ENCODE measurements around the gene NCK2. TPM values are rescaled to one million over a fixed set of nuclear protein-coding genes. Genes with fewer than 3 reads are reported as not detected.

Gene NCK2
- total and polyA plus RNA-seq, 9 of the 15 experiments (the other 6 are each of a cell fraction or from before 2014, with no cell fraction given) = 0.90 to 27.9 (median 15.9) TPM

DNA sequence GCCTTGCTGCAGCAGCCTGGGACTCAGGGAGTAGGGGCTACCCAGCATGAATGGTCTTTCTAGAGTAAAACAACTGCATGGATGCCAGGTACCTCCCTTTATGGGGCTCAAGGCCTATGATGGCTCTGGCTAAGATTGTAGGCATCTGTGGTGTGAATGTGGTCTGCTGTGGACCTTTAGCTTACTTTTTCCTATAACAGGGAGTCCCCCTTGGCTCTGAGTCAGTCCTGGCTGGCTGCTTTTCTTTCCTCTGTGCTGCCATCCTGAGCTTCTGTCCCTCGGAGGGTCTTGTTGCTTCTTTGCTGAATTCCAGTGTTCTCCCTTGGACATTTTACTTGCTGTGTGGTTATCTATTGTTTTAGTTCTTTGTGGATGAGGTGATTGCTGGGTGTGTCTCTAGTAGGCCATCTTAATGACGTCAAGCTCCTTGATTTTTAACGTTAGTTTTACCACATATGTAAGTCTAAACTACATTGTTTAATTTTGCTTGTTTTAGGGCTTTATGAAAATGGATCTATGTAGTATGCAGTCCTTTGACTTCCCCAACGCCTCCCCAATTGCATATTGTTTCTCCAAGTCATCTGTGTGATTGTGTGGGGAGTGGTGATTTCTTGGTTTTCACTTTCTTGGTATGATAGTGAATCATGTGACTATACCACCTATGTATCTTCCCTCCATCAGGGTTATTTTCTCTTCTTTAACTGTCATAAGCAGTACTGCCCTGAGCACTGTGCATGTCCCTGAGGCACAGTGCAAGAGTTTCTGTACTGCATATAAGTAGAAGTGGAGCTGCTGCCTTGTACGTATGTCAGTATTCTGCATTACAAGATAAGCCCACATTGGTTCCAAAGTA, 92.4 kb downstream of the NCK2 start:
- DNase-seq (ENCODE audit: extremely low read depth in 1 of 4, low spot score in 3 of 4) (no peak), ATAC-seq (no peak), FAIRE-seq (no peak)
- no peaks in the 10 kb centered on the region for H3K27me3 ChIP-seq (ENCODE audit: control insufficient read depth in 2 of 2, insufficient read depth in 2 of 2, low read length in 2 of 2)
- H3K9me1 ChIP-seq (ENCODE audit: control insufficient read depth, insufficient read depth, low read length) = no peaks in the 10 kb centered on the region
- H3K27ac ChIP-seq (ENCODE audit: extremely low read depth, low read depth, low read length) = no peak overlapping the region
- in situ Hi-C loops (cut with MboI) = no loop called here
- no peaks in the 10 kb centered on the region for H3K36me3 ChIP-seq (ENCODE audit: control insufficient read depth, insufficient read depth, low read length)
- ChIA-PET POLR2A (interaction anchor here (0.6 kb wide), 1 partner anchor 35 kb away, joined by 3 read pairs; no protein-coding TSS in a partner anchor), CTCF (ENCODE audit: low intra/inter-chr PET ratio) (no interaction called here)
- H3K79me2 ChIP-seq (ENCODE audit: control insufficient read depth, insufficient read depth, low read length) = peaks cover 9% of the 10 kb centered on the region; the same call in 1 of the 3 replicates
- 0 out of 2 replicates have a peak, but pooled peaks cover 3% of the 10 kb centered on the region for H3K9me3 ChIP-seq (replicated peaks; ENCODE audit: control insufficient read depth, insufficient read depth, low read depth, low read length)
- no peaks in the 10 kb centered on the region for H4K20me1 ChIP-seq (replicated peaks; ENCODE audit: control insufficient read depth, insufficient read depth, low read length)
- no peak overlapping the region for H3K4me3 ChIP-seq
- H3K9ac ChIP-seq (ENCODE audit: insufficient read depth in 1 of 2, low read depth in 2 of 2, low read length in 2 of 2) = no peak overlapping the region
- H2AFZ ChIP-seq (ENCODE audit: low read depth, low read length) = no peak overlapping the region
- WGBS (ENCODE audit: insufficient coverage, low coverage, missing lambda C conversion rate) = 20% methylated on average over 5 of the region's 5 CpGs
- H3K4me1 ChIP-seq (replicated peaks in 1 of 2; ENCODE audit: control insufficient read depth in 2 of 2, insufficient read depth in 2 of 2, low read length in 2 of 2) = peaks cover 0 to 6% of the 10 kb centered on the region in 2 experiments; a peak in 2 of 5 replicates
- intact Hi-C loops (cut with micrococcal nuclease) = no loop called here
- TF ChIP-seq, protein P1, sequence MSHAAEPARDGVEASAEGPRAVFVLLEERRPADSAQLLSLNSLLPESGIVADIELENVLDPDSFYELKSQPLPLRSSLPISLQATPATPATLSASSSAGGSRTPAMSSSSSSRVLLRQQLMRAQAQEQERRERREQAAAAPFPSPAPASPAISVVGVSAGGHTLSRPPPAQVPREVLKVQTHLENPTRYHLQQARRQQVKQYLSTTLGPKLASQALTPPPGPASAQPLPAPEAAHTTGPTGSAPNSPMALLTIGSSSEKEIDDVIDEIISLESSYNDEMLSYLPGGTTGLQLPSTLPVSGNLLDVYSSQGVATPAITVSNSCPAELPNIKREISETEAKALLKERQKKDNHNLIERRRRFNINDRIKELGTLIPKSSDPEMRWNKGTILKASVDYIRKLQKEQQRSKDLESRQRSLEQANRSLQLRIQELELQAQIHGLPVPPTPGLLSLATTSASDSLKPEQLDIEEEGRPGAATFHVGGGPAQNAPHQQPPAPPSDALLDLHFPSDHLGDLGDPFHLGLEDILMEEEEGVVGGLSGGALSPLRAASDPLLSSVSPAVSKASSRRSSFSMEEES (CRISPR knock-in tag; IDR thresholded peaks at IDR 0.05) = peak; percentile 76
- no peak for TF ChIP-seq ZNF586 (CRISPR knock-in tag; conservative IDR thresholded peaks at IDR 0.05)
- TF ChIP-seq ATF1 (CRISPR knock-in tag; IDR thresholded peaks at IDR 0.05) = no peak
- TF ChIP-seq ATF1 (tag; IDR thresholded peaks at IDR 0.05) = peak; percentile 54; the same call in 1 of the 2 replicates
- H3K4me2 ChIP-seq (ENCODE audit: insufficient read depth, low read length) = no peak overlapping the region
- no TSS peak for BruUV-seq (replicated peaks)

Data from K562 (cell line).